HL-60 (cell line): ENCODE data around the gene FBH1.

Source experiments
- CTCF ChIP-seq: IDR thresholded peaks from one replicate; pipeline ENCODE4 v1.5.1; 2011; ENCODE audit warnings: low read length, control low read depth, inconsistent platforms; ENCODE audit not compliant: insufficient read depth
- POLR2AphosphoS5 ChIP-seq: IDR thresholded peaks from 2 replicates; pipeline ENCODE4 v1.6.1; 2012; ENCODE audit warnings: low read depth

GRCh38 chr10:5970066-5970465 lies 80.0 kb downstream of the FBH1 start:
- TF ChIP-seq CTCF (no peak), POLR2AphosphoS5 (no peak)
